BLaER1 treated with 17β-estradiol and CSF1 and Interleukin-3, amounts not matched to agents 10 nM and 100 nM (cell line): Measurements from ENCODE around the gene GAMT.

Experiments
- H3K27ac ChIP-seq, 11 experiments: shearing (Covaris generic); formaldehyde crosslinking; 2 replicates each; pipeline ENCODE4 v1.8.1; 2022
- H3K27me3 ChIP-seq, 11 experiments: shearing (Covaris generic); formaldehyde crosslinking; 2 replicates each; pipeline ENCODE4 v1.8.1; 2022
- H3K36me3 ChIP-seq, 11 experiments: shearing (Covaris generic); formaldehyde crosslinking; 2 replicates each; pipeline ENCODE4 v1.8.1; 2022
- H3K4me1 ChIP-seq, 10 experiments: shearing (Covaris generic); formaldehyde crosslinking; 2 replicates each; pipeline ENCODE4 v1.8.1; 2022
- H3K4me2 ChIP-seq, 11 experiments: shearing (Covaris generic); formaldehyde crosslinking; 2 replicates each; pipeline ENCODE4 v1.8.1; 2022
- H3K4me3 ChIP-seq, 10 experiments: shearing (Covaris generic); formaldehyde crosslinking; 2 replicates each; pipeline ENCODE4 v1.8.1; 2022
- H3K9ac ChIP-seq, 11 experiments: shearing (Covaris generic); formaldehyde crosslinking; 2 replicates each; pipeline ENCODE4 v1.8.1; 2022
- H3K9me3 ChIP-seq, 11 experiments: shearing (Covaris generic); formaldehyde crosslinking; replicated peaks in 1 of 11; 2 replicates each; pipeline ENCODE4 v1.8.1; 2022
- H4K20me1 ChIP-seq, 11 experiments: shearing (Covaris generic); formaldehyde crosslinking; 2 replicates each; pipeline ENCODE4 v1.8.1; 2022
- Cebpa-rat ChIP-seq, 11 experiments: shearing (Covaris generic); IDR thresholded peaks; 2 replicates each; pipeline ENCODE4 v1.8.1; 2022

Gene GAMT

DNA sequence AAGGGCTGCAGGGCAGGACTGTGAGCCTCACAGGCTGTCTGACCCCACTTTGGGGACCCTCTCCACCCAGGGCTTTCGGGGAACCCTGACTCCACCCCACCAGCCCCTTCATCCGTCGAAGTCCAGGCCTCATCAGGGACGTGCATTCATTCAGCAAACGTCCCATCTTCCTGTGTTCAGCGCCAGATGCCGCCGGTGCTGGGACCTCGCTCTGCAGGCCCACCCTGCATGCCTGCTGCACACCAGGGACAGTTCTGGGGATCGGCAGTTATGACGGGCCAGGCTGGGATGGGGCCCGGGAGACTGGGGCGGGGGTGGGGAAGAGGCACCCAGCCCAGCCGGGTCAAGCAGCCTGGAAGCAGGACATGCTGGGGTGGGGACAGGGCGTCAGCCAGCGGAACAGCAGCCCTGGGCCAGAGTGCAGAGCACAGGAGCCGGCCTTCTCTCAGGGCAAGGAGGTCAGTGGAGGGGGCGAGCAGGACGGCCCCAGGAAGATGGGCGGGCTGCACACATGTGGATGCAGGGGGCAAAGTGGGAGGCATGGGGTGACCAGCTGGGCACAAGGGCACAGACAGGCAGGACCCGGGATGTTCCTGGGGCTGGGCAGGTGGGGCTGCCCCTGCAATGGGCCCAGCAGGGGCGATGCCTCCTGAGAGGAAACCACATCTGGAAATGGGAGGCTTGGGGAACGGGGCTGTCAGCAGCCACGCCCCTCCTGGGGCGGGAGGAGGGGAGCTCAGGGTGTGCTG lies 5.1 kb downstream of the GAMT start:
- TF ChIP-seq Cebpa-rat (IDR thresholded peaks at IDR 0.05), result no peak
- Histone ChIP-seq H3K4me1 (peaks cover 26 to 48% (median 36%) of the 10 kb centered on the region in 10 experiments), H3K27ac (no peak overlapping the region), H3K4me2 (peak overlapping the region; percentile 59 to 84 (median 72)), H3K9me3 (no peaks in the 10 kb centered on the region), H3K9ac (peak overlapping the region in 6 of 11 experiments; percentile 10 to 43 (median 24); a peak in 4 of 22 replicates), H4K20me1 (peaks cover 7 to 74% (median 47%) of the 10 kb centered on the region in 11 experiments; a peak in 19 of 22 replicates), H3K36me3 (peaks cover 19 to 63% (median 42%) of the 10 kb centered on the region in 11 experiments), H3K4me3 (no peak overlapping the region), H3K27me3 (no peaks in the 10 kb centered on the region)

DNA sequence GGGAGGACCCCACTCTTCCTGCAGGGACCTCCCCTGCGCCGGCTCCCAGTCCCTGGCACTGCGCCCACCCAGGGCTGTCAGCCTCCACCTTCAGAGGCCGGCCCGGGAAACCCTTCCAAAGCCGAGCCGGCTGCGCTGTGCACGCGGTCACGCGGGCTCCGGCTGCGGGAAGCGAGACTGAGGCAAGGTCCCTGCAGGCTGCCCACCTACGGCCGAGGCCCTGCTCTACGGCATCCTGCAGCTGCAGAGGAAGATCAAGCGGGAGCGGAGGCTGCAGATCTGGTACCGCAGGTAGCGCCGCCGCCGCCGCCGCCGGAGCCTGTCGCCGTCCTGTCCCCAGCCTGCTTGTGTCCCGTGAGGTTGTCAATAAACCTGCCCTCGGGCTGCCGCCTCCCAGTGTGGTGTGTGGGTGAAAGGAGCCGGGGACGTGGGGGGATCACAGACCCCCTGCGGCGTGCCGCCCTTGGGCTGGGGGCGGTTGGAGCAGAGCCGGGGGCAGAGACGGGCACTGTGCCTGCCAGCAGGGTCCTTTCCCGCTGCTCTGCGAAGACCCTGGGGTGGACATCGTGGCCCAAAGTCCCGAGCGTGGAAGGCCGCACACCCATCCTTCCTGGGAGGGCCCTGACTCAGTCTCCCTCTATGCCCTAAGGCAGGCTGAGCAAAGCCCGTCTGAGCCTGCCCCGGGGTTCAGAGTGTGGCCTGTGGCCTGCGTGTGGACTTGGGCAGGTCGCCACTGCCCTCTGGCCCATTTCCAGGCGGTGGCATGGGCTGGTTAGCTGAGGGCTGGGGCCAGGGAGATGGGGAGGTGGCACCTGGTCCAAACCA lies 5.9 kb downstream of the GAMT start:
- Histone ChIP-seq H3K27me3 (no peaks in the 10 kb centered on the region), H4K20me1 (peaks cover 7 to 79% (median 49%) of the 10 kb centered on the region in 11 experiments; a peak in 19 of 22 replicates), H3K4me1 (peaks cover 22 to 41% (median 29%) of the 10 kb centered on the region in 10 experiments), H3K36me3 (peaks cover 27 to 71% (median 49%) of the 10 kb centered on the region in 11 experiments), H3K27ac (no peak overlapping the region), H3K9ac (peak overlapping the region in 2 of 11 experiments; percentile 10 to 29; a peak in 1 of 22 replicates), H3K4me2 (peak overlapping the region in 8 of 11 experiments; percentile 59 to 79 (median 72); a peak in 12 of 22 replicates), H3K4me3 (no peak overlapping the region), H3K9me3 (no peaks in the 10 kb centered on the region)
- no peak for TF ChIP-seq Cebpa-rat (IDR thresholded peaks at IDR 0.05)

DNA sequence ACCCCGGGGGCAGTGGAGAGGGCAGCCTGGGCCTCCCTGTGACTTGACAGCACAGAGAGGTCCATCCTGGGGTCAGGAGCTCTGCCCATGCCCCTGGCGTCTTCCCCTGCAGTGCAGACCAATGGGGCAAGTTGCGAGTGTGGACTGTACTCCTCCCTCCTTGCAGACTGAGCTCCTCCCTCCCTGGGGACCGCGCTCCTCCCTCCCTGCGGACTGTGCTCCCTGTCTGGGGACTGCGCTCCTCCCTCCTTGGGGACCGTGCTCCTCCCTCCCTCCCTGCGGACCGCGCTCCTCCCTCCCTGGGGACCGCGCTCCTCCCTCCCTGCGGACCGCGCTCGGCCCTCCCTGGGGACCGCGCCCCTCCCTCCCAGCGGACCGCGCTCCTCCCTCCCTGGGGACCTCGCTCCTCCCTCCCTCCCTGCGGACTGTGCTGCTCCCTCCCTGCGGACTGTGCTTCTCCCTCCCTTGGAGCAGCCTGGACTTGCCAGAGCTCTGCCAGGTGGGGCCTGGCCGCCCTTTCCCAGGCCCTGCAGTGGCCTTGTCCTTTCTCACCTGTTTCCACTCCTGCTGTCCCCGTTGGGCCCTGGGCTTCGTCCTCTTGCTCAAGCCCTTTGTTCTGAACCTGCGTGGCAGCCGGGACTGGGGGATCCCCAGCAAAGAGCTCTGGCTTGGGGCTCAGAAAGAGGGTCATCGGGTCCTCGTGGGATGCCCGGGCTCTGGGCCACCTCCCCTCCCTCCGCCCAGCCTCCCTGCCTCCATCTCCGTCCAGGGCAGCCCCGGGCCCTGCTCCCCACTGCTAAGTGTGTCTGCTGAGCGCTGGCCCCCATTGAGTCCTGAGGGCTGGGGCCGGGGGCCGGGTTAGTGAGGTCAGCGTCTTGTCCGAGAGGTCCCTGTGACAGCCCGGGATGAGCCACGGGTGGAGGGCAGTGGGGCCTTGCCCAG lies 6.8 kb downstream of the GAMT start:
- Histone ChIP-seq H4K20me1 (peaks cover 8 to 80% (median 46%) of the 10 kb centered on the region in 11 experiments; a peak in 19 of 22 replicates), H3K27me3 (no peaks in the 10 kb centered on the region), H3K9ac (no peak overlapping the region), H3K9me3 (no peaks in the 10 kb centered on the region), H3K4me1 (peaks cover 19 to 34% (median 25%) of the 10 kb centered on the region in 10 experiments), H3K27ac (no peak overlapping the region), H3K36me3 (peaks cover 34 to 78% (median 56%) of the 10 kb centered on the region in 11 experiments), H3K4me3 (no peak overlapping the region), H3K4me2 (no peak overlapping the region)
- TF ChIP-seq Cebpa-rat (IDR thresholded peaks at IDR 0.05), result no peak

DNA sequence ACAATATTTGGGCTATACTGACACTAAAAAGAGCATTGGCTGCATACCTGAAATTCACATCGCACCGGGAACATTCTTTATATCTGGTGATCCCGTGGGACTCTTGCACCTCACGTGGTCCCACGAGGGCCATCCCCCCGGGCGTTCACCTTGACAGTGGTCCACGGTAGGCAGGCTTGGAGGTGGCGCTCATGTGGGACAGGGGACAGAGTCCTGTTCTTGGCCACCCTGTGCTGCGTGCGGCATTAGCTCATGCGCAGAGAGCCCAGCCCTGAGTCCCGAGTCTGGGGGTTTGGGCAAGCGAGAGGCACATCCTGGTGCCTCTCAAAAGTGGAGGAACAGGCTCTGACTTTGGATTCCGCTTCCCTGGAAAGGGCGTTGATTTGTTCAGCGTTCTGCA lies 7.5 kb downstream of the GAMT start:
- H3K4me1 ChIP-seq, result peaks cover 19 to 29% (median 24%) of the 10 kb centered on the region in 10 experiments
- no peak overlapping the region for H3K9ac ChIP-seq
- no peak overlapping the region for H3K4me3 ChIP-seq
- H3K4me2 ChIP-seq, result no peak overlapping the region
- no peaks in the 10 kb centered on the region for H3K27me3 ChIP-seq
- peaks cover 40 to 78% (median 63%) of the 10 kb centered on the region in 11 experiments for H3K36me3 ChIP-seq
- H3K9me3 ChIP-seq, result no peaks in the 10 kb centered on the region
- H3K27ac ChIP-seq, result no peak overlapping the region
- H4K20me1 ChIP-seq, result peaks cover 14 to 80% (median 51%) of the 10 kb centered on the region in 11 experiments; a peak in 19 of 22 replicates
- TF ChIP-seq Cebpa-rat (IDR thresholded peaks at IDR 0.05), result no peak

- H3K4me1 ChIP-seq, result peaks cover 19 to 27% (median 24%) of the 10 kb centered on the region in 10 experiments
- H3K4me2 ChIP-seq, result no peak overlapping the region
- no peaks in the 10 kb centered on the region for H3K9me3 ChIP-seq
- TF ChIP-seq Cebpa-rat (IDR thresholded peaks at IDR 0.05), result no peak
- no peak overlapping the region for H3K9ac ChIP-seq
- H3K4me3 ChIP-seq, result no peak overlapping the region
- peaks cover 22 to 86% (median 53%) of the 10 kb centered on the region in 11 experiments; a peak in 19 of 22 replicates for H4K20me1 ChIP-seq
- H3K27me3 ChIP-seq, result no peaks in the 10 kb centered on the region
- peaks cover 48 to 78% (median 69%) of the 10 kb centered on the region in 11 experiments for H3K36me3 ChIP-seq
- H3K27ac ChIP-seq, result no peak overlapping the region
Measured at GRCh38 chr19:1392939-1393530, 8.3 kb downstream of the GAMT start.

DNA sequence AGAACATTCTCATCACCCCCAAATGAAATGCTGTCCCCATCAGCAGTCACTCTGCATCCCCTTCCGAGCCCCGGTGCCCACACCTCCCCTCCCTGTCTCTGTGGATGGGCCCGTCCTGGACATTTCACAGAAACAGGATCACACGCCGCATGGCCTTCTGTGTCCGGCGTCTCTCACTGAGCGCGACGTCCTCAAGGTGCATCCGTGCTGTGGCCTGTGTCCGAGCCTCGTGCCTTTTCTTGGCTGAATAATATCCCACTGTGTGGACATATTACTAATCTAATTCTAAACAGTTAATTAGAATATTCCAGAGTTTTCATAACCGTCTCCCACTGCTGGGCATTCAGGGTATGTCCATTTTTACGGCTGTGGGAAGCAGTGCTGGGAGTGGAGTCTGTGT lies 8.9 kb downstream of the GAMT start:
- Histone ChIP-seq H3K36me3 (peaks cover 51 to 81% (median 72%) of the 10 kb centered on the region in 11 experiments), H3K27ac (no peak overlapping the region), H3K27me3 (no peaks in the 10 kb centered on the region), H3K4me2 (no peak overlapping the region), H3K4me3 (no peak overlapping the region), H3K9me3 (no peaks in the 10 kb centered on the region), H3K9ac (no peak overlapping the region), H4K20me1 (peaks cover 24 to 84% (median 53%) of the 10 kb centered on the region in 11 experiments; a peak in 20 of 22 replicates), H3K4me1 (peaks cover 14 to 23% (median 19%) of the 10 kb centered on the region in 10 experiments)
- TF ChIP-seq Cebpa-rat (IDR thresholded peaks at IDR 0.05), result no peak

- H3K4me3 ChIP-seq, result no peak overlapping the region
- no peak overlapping the region for H3K4me2 ChIP-seq
- peaks cover 52 to 94% (median 84%) of the 10 kb centered on the region in 11 experiments for H3K36me3 ChIP-seq
- H3K27me3 ChIP-seq, result no peaks in the 10 kb centered on the region
- peaks cover 4 to 21% (median 14%) of the 10 kb centered on the region in 10 experiments for H3K4me1 ChIP-seq
- H3K27ac ChIP-seq, result no peak overlapping the region
- TF ChIP-seq Cebpa-rat (IDR thresholded peaks at IDR 0.05), result no peak
- H3K9ac ChIP-seq, result no peak overlapping the region
- H3K9me3 ChIP-seq, result no peaks in the 10 kb centered on the region
- peaks cover 21 to 85% (median 52%) of the 10 kb centered on the region in 11 experiments; a peak in 20 of 22 replicates for H4K20me1 ChIP-seq
Measured at GRCh38 chr19:1390890-1391423, 10.4 kb downstream of the GAMT start.
